OCI-LY7 (cell line): ENCODE measurements around the gene SDC4. TPM values are rescaled to one million over a fixed set of nuclear protein-coding genes. Genes with fewer than 3 reads are reported as not detected.

Source experiments
- BruUV-seq: library from RNA; stranded (reverse); fragments of 400-500 nt; replicated peaks from 2 replicates; lab custom pipeline; 2021; lab: Mats Ljungman, UMichigan
- CTCF ChIA-PET: fragments of 300-600 bp; sonication (Branson Sonifier 250); formaldehyde crosslinking; loops from one replicate; lab custom pipeline; 2022; ENCODE audit warnings: antibody characterized with exemption; ENCODE audit not compliant: unreplicated experiment; lab: Charles Lee
- POLR2A ChIA-PET: fragments of 300-600 bp; sonication (Branson Sonifier 250); formaldehyde crosslinking; loops from one replicate; lab custom pipeline; 2022; ENCODE audit warnings: antibody characterized with exemption; lab: Charles Lee
- DNase-seq: peaks from one replicate; pipeline ENCODE4 v3.0.0-alpha.2; 2015; ENCODE audit warnings: low spot score
- H2AFZ ChIP-seq: fragments of 200-600 bp; sonication (generic), shearing (Covaris generic); 2 replicates; pipeline ENCODE4 v1.6.1; 2014; ENCODE audit warnings: mild to moderate bottlenecking, antibody characterized with exemption, low read length, moderate library complexity
- H3K27ac ChIP-seq: fragments of 200-600 bp; sonication (generic); 2 replicates; pipeline ENCODE4 v1.5.1; 2014; ENCODE audit warnings: mixed run types, low read depth, mild to moderate bottlenecking, moderate library complexity, low read length, inconsistent platforms; ENCODE audit not compliant: poor library complexity, severe bottlenecking
- H3K36me3 ChIP-seq: fragments of 200-600 bp; sonication (generic); 2 replicates; pipeline ENCODE4 v1.6.1; 2014; ENCODE audit warnings: mild to moderate bottlenecking, antibody characterized with exemption, low read length, moderate library complexity, mixed read lengths; ENCODE audit not compliant: insufficient read depth
- H3K4me1 ChIP-seq: fragments of 200-600 bp; sonication (generic); 2 replicates; pipeline ENCODE4 v1.5.1; 2014; ENCODE audit warnings: mild to moderate bottlenecking, low read length; ENCODE audit not compliant: insufficient read depth, poor library complexity, severe bottlenecking
- H3K4me2 ChIP-seq: fragments of 200-600 bp; sonication (generic); 2 replicates; pipeline ENCODE4 v1.6.1; 2014; ENCODE audit warnings: mild to moderate bottlenecking, low read length
- H3K4me3 ChIP-seq: fragments of 200-600 bp; sonication (generic); 2 replicates; pipeline ENCODE4 v1.5.1; 2014; ENCODE audit warnings: mild to moderate bottlenecking, low read depth, low read length; ENCODE audit not compliant: poor library complexity, severe bottlenecking
- H3K79me2 ChIP-seq: fragments of 200-600 bp; sonication (generic); 2 replicates; pipeline ENCODE4 v1.6.1; 2016; ENCODE audit warnings: low read depth, mild to moderate bottlenecking, low read length, moderate library complexity, mixed read lengths; ENCODE audit not compliant: insufficient read depth
- H3K9me2 ChIP-seq: fragments of 200-600 bp; sonication (generic); 2 replicates; pipeline ENCODE4 v1.6.1; 2016; ENCODE audit warnings: mild to moderate bottlenecking, low read length, mixed read lengths; ENCODE audit not compliant: insufficient read depth
- H3K9me3 ChIP-seq: fragments of 200-600 bp; sonication (generic); 2 replicates; pipeline ENCODE4 v1.6.1; 2014; ENCODE audit warnings: mild to moderate bottlenecking, mixed run types, low read length, mixed read lengths
- H4K20me1 ChIP-seq: fragments of 200-600 bp; sonication (generic); 2 replicates; pipeline ENCODE4 v1.6.1; 2014; ENCODE audit warnings: mild to moderate bottlenecking, antibody characterized with exemption, low read length, moderate library complexity, mixed read lengths; ENCODE audit not compliant: insufficient read depth
- CTCF ChIP-seq: fragments of 200-600 bp; sonication (generic); conservative IDR thresholded peaks from 2 replicates; pipeline ENCODE4 v1.5.1; 2014; ENCODE audit warnings: mild to moderate bottlenecking, antibody characterized with exemption, low read length, moderate library complexity, mixed read lengths
- EZH2phosphoT487 ChIP-seq: fragments of 200-600 bp; sonication (generic); IDR thresholded peaks from 2 replicates; pipeline ENCODE4 v1.6.1; 2018; ENCODE audit warnings: low read depth, borderline replicate concordance, mild to moderate bottlenecking, mixed run types, antibody characterized with exemption, low read length, moderate library complexity, mixed read lengths
- intact Hi-C: fragments of 100-400 bp; cut with micrococcal nuclease; formaldehyde crosslinking; loops from one replicate; pipeline ENCODE4 v1.10.0; 2022; ENCODE audit not compliant: unreplicated experiment
- total RNA-seq, 2 experiments: library from RNA; depleted of rRNA in 1 of 2; stranded (reverse); fragments of >200 nt in 1 of 2; shearing (Covaris generic) in 1 of 2; gene quantifications; 2 replicates each; pipeline ENCODE4 v1.2.3, GENCODE V29; 2014 to 2022

Gene SDC4
- total RNA-seq, 2 experiments from 2014 or later, result not detected

DNA sequence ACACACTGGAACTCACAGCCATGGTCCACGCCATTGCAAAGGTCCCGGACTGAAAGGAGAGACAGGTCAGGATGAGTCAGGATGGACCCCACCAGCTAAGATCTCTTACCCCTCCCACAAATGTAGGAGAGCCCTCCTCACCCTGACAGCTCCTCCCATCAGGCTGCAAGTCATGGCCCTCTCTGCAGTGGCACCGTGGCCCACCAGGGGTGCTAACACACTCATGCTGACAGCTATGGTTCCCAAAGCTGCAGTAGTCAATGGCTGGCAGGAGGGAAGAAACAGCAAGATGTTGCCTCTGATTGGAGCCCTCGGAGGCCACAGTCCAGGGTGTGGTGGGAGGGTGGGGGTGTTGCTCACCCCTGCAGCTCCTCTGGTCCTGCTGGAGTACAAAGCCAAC, 47.3 kb downstream of the SDC4 start:
- Histone ChIP-seq H3K27ac (no peak overlapping the region), H3K4me1 (no peaks in the 10 kb centered on the region), H2AFZ (no peak overlapping the region), H3K4me3 (no peak overlapping the region), H4K20me1 (no peaks in the 10 kb centered on the region), H3K4me2 (no peak overlapping the region), H3K36me3 (no peaks in the 10 kb centered on the region), H3K9me2 (no peaks in the 10 kb centered on the region), H3K79me2 (no peaks in the 10 kb centered on the region), H3K9me3 (no peaks in the 10 kb centered on the region)
- TF ChIP-seq CTCF, result peak; percentile 71
- TF ChIP-seq EZH2phosphoT487, result no peak
- intact Hi-C loops, result no loop called here
- POLR2A ChIA-PET, result no interaction called here
- CTCF ChIA-PET, result interaction anchor here (0.6 kb wide), 2 partner anchors 100 to 142 kb away, joined by 3 to 6 read pairs; no protein-coding TSS in a partner anchor
- peak; percentile 37 for DNase-seq
- BruUV-seq, result no TSS peak

DNA sequence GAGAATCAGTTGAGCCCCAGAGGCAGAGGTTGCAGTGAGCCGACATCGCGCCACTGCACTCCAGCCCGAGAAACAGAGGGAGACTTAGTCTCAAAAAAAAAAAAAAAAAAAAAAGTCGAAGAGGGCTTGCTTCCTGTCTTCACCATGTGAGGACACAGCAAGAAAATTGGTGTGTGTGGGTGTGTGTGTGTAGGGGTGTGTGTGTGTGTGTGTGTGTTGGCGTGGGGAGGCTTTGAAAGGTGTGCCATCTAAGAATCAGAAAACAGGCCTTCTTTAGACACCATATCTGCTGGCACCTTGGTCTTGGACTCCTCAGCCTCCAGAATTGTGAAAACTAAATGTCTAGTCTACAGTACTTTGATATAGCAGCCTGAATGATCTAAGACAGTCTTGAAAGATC, 48.4 kb downstream of the SDC4 start:
- no TSS peak for BruUV-seq
- Histone ChIP-seq H3K4me3 (no peak overlapping the region), H3K9me3 (no peaks in the 10 kb centered on the region), H3K27ac (no peak overlapping the region), H3K79me2 (no peaks in the 10 kb centered on the region), H3K9me2 (no peaks in the 10 kb centered on the region), H2AFZ (no peak overlapping the region), H3K4me2 (no peak overlapping the region), H3K36me3 (no peaks in the 10 kb centered on the region), H4K20me1 (no peaks in the 10 kb centered on the region), H3K4me1 (no peaks in the 10 kb centered on the region)
- POLR2A ChIA-PET, result no interaction called here
- CTCF ChIA-PET, result no interaction called here
- no peak for TF ChIP-seq EZH2phosphoT487
- no peak for TF ChIP-seq CTCF
- intact Hi-C loops, result no loop called here
- DNase-seq, result no peak

GRCh38 chr20:45297786-45298497, 50.3 kb downstream of the SDC4 start:
- no peak overlapping the region for H3K27ac ChIP-seq
- H3K9me3 ChIP-seq, result no peaks in the 10 kb centered on the region
- no peak overlapping the region for H2AFZ ChIP-seq
- H4K20me1 ChIP-seq, result no peaks in the 10 kb centered on the region
- H3K4me3 ChIP-seq, result no peak overlapping the region
- no TSS peak for BruUV-seq
- no peak for TF ChIP-seq EZH2phosphoT487
- no peak for TF ChIP-seq CTCF
- H3K4me1 ChIP-seq, result no peaks in the 10 kb centered on the region
- intact Hi-C loops, result no loop called here
- CTCF ChIA-PET, result no interaction called here
- no peak overlapping the region for H3K4me2 ChIP-seq
- no peak for DNase-seq
- POLR2A ChIA-PET, result no interaction called here
- no peaks in the 10 kb centered on the region for H3K36me3 ChIP-seq
- H3K9me2 ChIP-seq, result no peaks in the 10 kb centered on the region
- no peaks in the 10 kb centered on the region for H3K79me2 ChIP-seq
